ENCODE results near the gene FURIN.
"Not testable (repeated sequence)": the region's sequence is repeated elsewhere in the genome, so short reads cannot be mapped to it uniquely, and the experiment has no call there.

Gene FURIN

DNA sequence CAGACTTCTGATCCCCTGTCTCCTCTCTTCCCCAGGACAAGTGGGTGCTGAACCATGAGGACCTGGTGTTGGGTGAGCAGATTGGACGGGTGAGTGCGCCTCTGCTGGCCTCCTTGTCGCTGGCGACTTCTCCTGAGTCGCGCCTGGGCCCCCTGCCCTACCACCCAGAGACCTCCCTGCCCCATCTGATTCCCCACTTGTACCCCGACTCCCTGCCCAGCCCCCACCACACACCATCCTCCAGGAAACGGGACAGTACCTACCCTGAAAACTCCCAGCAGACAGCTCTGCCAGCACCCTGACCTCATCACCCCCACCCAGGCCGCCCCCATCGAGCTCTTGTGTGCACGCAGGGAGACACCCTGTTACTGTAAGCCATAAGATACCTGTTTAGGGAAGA is 23.6 kb downstream of the FURIN start:
- TF ChIP-seq CTCF (IDR thresholded peaks at IDR 0.05; ENCODE audit: low read depth, low read length), result no peak
- no peak for DNase-seq (ENCODE audit: extremely low read depth, low read depth)

DNA sequence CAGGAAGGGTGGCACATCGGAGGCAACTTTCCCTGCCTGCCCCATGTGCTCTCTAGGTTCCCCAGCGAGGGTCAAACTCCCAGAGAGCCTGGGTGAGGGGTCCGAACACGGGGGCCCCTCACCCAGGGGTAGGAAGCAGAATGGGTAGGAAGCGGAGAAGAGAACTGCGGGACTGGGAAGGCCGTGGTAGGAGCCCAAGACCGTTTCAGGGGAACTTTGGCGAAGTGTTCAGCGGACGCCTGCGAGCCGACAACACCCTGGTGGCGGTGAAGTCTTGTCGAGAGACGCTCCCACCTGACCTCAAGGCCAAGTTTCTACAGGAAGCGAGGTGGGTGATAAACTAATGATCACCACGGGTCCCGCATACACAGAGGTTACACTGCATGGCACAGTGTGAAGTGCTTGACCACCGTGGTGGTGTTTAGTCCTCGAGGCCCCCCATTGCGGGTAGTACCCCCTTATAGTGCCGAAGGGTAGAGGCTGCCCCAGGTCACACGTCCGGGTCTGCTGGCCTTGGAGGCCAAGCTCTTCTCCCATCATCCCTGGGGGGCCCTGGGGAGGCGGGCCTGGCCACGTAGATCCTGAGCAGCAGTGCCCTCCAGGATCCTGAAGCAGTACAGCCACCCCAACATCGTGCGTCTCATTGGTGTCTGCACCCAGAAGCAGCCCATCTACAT is 24.2 kb downstream of the FURIN start:
- TF ChIP-seq CTCF (IDR thresholded peaks at IDR 0.05; ENCODE audit: low read depth, low read length), result no peak
- no peak for DNase-seq (ENCODE audit: extremely low read depth, low read depth)

- TF ChIP-seq CTCF (IDR thresholded peaks at IDR 0.05; ENCODE audit: low read depth, low read length), result no peak
- DNase-seq (ENCODE audit: extremely low read depth, low read depth), result no peak
Observed at GRCh38 chr15:90893175-90894090, 25.0 kb downstream of the FURIN start.

DNA sequence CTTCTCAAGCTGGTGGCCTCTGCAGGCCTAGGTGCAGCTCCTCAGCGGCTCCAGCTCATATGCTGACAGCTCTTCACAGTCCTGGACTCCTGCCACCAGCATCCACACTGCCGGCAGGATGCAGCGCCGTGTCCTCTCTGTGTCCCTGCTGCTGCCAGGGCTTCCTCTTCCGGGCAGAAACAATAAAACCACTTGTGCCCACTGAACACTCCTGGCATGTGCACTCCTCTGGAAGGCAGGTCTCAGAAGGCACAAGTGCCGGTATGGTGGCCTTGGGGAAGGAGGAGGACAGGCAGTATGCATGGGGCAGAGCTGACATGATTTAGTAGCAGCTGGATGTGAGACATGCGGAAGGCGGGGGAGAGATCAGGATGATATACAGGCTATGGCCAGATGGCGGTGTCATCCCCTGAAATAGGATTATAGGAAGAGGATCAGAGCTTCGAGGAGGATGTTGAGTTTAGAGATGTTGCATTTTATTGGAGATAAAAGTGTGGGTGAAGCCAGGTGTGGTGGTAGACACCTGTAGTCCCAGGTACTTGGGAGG is 27.3 kb downstream of the FURIN start:
- TF ChIP-seq CTCF (IDR thresholded peaks at IDR 0.05; ENCODE audit: low read depth, low read length), result no peak
- DNase-seq (ENCODE audit: extremely low read depth, low read depth), result no peak

GRCh38 chr15:90897131-90897655 is 28.8 kb downstream of the FURIN start:
- DNase-seq (ENCODE audit: extremely low read depth, low read depth), result not testable (repeated sequence)

DNA sequence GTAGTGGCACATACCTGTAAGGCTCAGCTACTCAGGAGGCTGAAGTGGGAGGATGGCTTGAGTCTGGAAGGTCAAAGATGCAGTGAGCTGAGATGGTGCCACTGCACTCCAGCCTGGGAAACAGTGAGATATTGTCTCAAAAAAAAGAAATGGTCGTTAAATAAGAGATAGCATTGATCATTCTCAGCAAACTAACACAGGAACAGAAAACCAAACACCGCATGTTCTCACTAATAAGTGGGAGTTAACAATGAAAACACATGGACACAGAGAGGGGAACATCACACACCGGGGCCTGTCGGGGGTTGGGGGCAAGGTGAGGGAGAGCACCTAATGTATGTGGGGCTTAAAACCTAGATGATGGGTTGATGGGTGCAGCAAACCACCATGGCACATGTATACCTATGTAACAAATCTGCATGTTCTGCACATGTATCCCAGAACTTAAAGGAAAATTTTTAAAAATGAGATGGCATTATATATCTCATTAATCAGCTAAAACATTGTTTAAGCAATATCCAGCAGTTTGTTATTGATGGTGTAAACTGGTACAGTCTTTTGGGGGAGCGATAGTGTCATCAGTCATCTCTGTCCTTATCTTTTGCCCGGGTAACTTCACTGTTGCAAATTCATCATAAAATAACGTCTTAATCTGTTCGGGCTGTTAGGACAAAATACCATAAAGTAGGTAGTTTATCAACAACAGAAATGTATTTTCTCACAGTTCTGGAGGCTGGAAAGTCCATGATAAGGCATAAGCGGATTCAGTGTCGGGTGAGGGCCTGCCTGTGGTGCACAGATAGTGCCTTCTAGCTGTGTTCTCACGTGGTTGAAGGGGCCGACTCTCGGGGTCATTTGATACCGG is 33.0 kb downstream of the FURIN start:
- TF ChIP-seq CTCF (IDR thresholded peaks at IDR 0.05; ENCODE audit: low read depth, low read length), result no peak
- no peak for DNase-seq (ENCODE audit: extremely low read depth, low read depth)

Measured in AG09319 (cell line).